GM15510 (cell line): ENCODE results near the gene IL10.

ENCODE experiments used
- POLR2A ChIP-seq: IDR thresholded peaks from 3 replicates; pipeline ENCODE4 v1.6.1; 2011; ENCODE audit warnings: borderline replicate concordance; ENCODE audit not compliant: insufficient read length; ENCODE audit errors: extremely low read depth

IL10 gene

DNA sequence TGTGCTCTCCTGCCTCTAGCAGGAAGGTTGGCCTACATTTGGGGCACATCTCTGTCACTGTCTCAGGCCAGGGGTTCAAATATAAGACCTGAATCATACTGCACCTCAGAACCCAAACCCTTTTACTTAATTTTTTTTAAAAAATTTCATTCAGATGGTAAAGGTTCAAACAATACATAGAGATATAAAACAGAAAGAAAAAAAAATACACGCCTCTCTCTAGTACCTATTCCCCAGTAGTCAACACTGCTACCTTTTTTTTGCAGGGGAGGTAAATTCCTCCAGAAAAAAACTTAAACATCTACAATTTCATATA, 54.7 kb downstream of the IL10 start:
- TF ChIP-seq POLR2A = no peak
